ENCODE data around the gene HOXB9. TPM values are rescaled to one million over a fixed set of nuclear protein-coding genes. Genes with fewer than 3 reads are reported as not detected.

Gene HOXB9
- total and polyA plus RNA-seq, 9 of the 15 experiments (the other 6 are each of a cell fraction or from before 2014, with no cell fraction given) = 3.1 to 196 (median 77.6) TPM

DNA sequence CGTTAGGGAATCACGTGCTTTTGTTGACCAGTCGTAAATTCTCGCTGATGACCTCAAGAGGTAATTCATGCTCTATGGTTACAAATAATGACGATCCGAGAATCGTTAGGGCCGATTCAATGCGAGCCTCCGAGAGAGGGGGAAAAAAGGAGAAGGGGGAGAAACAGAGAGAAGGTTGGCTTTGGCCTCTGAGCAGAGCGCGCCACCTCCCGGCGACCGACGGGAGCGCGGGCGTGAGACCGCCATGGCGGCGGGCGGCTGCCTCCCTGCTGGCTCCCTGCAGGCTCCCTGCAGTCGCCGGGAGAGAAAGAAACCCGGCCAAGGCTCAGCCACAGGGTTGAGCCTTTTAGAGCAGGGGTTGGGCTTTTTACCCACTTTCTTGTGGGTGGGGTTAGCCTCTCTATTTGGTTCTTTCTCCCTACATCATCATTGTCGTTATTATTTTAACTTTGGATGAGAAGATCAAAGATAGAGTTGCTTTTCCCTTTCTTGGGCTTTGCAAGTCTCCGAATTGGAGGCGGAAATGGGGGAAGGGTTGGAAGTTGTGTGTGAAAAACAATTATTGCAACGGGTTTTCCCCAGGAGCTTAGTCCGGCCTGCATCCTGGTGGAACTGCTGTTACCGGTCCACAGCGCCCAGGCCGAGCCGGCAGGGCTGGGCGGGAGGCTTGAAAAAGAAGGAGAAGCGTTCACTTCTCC is 32.2 kb downstream of the HOXB9 start (continued):
- TF ChIP-seq, protein P1, sequence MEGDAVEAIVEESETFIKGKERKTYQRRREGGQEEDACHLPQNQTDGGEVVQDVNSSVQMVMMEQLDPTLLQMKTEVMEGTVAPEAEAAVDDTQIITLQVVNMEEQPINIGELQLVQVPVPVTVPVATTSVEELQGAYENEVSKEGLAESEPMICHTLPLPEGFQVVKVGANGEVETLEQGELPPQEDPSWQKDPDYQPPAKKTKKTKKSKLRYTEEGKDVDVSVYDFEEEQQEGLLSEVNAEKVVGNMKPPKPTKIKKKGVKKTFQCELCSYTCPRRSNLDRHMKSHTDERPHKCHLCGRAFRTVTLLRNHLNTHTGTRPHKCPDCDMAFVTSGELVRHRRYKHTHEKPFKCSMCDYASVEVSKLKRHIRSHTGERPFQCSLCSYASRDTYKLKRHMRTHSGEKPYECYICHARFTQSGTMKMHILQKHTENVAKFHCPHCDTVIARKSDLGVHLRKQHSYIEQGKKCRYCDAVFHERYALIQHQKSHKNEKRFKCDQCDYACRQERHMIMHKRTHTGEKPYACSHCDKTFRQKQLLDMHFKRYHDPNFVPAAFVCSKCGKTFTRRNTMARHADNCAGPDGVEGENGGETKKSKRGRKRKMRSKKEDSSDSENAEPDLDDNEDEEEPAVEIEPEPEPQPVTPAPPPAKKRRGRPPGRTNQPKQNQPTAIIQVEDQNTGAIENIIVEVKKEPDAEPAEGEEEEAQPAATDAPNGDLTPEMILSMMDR (IDR thresholded peaks at IDR 0.05 in 2 of 3, conservative IDR thresholded peaks at IDR 0.05 in 1 of 3; ENCODE audit: insufficient read depth in 2 of 3, low read depth in 1 of 3, low read length in 3 of 3) = peak; percentile 94 to 95 (median 94)
- TF ChIP-seq FOSL1 (tag; conservative IDR thresholded peaks at IDR 0.05) (no peak), TAF1 (IDR thresholded peaks at IDR 0.05; ENCODE audit: control insufficient read depth, extremely low read depth, insufficient read depth, low read length, severe bottlenecking) (no peak), MCM7 (IDR thresholded peaks at IDR 0.05) (no peak), ZFP36 (IDR thresholded peaks at IDR 0.05; ENCODE audit: low read depth, low read length, partially characterized antibody) (no peak), NUFIP1 (IDR thresholded peaks at IDR 0.05; ENCODE audit: partially characterized antibody) (no peak), EP300 (IDR thresholded peaks at IDR 0.05; ENCODE audit: low read length) (no peak), POLR2AphosphoS5 (IDR thresholded peaks at IDR 0.05; ENCODE audit: control insufficient read depth, insufficient read depth, low read depth, low read length) (no peak), XRCC5 (IDR thresholded peaks at IDR 0.05; ENCODE audit: low read depth, low read length) (peak; percentile 78; the same call in 1 of the 2 replicates), IRF2 (CRISPR knock-in tag; IDR thresholded peaks at IDR 0.05) (no peak), SRSF7 (optimal IDR thresholded peaks at IDR 0.05; ENCODE audit: low read depth, low read length) (no peak), SLC30A9 (CRISPR knock-in tag; IDR thresholded peaks at IDR 0.05) (no peak), HNRNPLL (IDR thresholded peaks at IDR 0.05; ENCODE audit: low read depth, low read length, poor library complexity, severe bottlenecking) (no peak), E2F3 (CRISPR knock-in tag; IDR thresholded peaks at IDR 0.05) (no peak), PHTF2 (CRISPR knock-in tag; IDR thresholded peaks at IDR 0.05) (no peak), GTF2A2 (tag; IDR thresholded peaks at IDR 0.05) (no peak), ZNF146 (CRISPR knock-in tag; IDR thresholded peaks at IDR 0.05; ENCODE audit: unreplicated experiment) (no peak)
- TF ChIP-seq, protein P2, sequence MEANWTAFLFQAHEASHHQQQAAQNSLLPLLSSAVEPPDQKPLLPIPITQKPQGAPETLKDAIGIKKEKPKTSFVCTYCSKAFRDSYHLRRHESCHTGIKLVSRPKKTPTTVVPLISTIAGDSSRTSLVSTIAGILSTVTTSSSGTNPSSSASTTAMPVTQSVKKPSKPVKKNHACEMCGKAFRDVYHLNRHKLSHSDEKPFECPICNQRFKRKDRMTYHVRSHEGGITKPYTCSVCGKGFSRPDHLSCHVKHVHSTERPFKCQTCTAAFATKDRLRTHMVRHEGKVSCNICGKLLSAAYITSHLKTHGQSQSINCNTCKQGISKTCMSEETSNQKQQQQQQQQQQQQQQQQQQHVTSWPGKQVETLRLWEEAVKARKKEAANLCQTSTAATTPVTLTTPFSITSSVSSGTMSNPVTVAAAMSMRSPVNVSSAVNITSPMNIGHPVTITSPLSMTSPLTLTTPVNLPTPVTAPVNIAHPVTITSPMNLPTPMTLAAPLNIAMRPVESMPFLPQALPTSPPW (CRISPR knock-in tag; IDR thresholded peaks at IDR 0.05) = peak; percentile 85
- TF ChIP-seq, protein P3, sequence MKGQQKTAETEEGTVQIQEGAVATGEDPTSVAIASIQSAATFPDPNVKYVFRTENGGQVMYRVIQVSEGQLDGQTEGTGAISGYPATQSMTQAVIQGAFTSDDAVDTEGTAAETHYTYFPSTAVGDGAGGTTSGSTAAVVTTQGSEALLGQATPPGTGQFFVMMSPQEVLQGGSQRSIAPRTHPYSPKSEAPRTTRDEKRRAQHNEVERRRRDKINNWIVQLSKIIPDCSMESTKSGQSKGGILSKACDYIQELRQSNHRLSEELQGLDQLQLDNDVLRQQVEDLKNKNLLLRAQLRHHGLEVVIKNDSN (CRISPR knock-in tag; IDR thresholded peaks at IDR 0.05) = no peak
- TF ChIP-seq, protein P4, sequence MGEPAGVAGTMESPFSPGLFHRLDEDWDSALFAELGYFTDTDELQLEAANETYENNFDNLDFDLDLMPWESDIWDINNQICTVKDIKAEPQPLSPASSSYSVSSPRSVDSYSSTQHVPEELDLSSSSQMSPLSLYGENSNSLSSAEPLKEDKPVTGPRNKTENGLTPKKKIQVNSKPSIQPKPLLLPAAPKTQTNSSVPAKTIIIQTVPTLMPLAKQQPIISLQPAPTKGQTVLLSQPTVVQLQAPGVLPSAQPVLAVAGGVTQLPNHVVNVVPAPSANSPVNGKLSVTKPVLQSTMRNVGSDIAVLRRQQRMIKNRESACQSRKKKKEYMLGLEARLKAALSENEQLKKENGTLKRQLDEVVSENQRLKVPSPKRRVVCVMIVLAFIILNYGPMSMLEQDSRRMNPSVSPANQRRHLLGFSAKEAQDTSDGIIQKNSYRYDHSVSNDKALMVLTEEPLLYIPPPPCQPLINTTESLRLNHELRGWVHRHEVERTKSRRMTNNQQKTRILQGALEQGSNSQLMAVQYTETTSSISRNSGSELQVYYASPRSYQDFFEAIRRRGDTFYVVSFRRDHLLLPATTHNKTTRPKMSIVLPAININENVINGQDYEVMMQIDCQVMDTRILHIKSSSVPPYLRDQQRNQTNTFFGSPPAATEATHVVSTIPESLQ (CRISPR knock-in tag; IDR thresholded peaks at IDR 0.05) = no peak
- TF ChIP-seq, protein P5, sequence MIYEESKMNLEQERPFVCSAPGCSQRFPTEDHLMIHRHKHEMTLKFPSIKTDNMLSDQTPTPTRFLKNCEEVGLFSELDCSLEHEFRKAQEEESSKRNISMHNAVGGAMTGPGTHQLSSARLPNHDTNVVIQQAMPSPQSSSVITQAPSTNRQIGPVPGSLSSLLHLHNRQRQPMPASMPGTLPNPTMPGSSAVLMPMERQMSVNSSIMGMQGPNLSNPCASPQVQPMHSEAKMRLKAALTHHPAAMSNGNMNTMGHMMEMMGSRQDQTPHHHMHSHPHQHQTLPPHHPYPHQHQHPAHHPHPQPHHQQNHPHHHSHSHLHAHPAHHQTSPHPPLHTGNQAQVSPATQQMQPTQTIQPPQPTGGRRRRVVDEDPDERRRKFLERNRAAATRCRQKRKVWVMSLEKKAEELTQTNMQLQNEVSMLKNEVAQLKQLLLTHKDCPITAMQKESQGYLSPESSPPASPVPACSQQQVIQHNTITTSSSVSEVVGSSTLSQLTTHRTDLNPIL (CRISPR knock-in tag; IDR thresholded peaks at IDR 0.05) = no peak

Data from K562 (cell line).